HepG2 (cell line): ENCODE measurements around the gene VENTX. TPM values are rescaled to one million over a fixed set of nuclear protein-coding genes. Genes with fewer than 3 reads are reported as not detected.
A peak's percentile ranks its signal among the peaks of the same experiment; 100 is the strongest.

ENCODE experiments used
- DNMT3B ChIP-seq: conservative IDR thresholded peaks from 2 replicates; pipeline ENCODE4 v1.6.1; 2016; ENCODE audit warnings: missing biosample characterization, control low read depth
- GABPA ChIP-seq, 2 experiments: IDR thresholded peaks; 2 replicates each; pipeline ENCODE4 v1.6.1; 2011 to 2016; ENCODE audit warnings: low read depth in 2 of 2, low read length in 1 of 2, missing biosample characterization in 1 of 2, missing genetic modification characterization in 1 of 2
- GABPB1 ChIP-seq: IDR thresholded peaks from 2 replicates; pipeline ENCODE4 v1.6.1; 2016; ENCODE audit warnings: mild to moderate bottlenecking, missing genetic modification reagents, moderate library complexity, missing compliant biosample characterization
- KLF13 ChIP-seq: sonication (generic); formaldehyde crosslinking; IDR thresholded peaks from 2 replicates; pipeline ENCODE4 v1.4.0; 2020; ENCODE audit warnings: mild to moderate bottlenecking, missing genetic modification reagents
- MAZ ChIP-seq, 2 experiments: sonication (generic) in 1 of 2; formaldehyde crosslinking in 1 of 2; IDR thresholded peaks; 2 replicates each; pipeline versions ENCODE4 v1.5.0 to v1.6.1; 2012 to 2020; ENCODE audit warnings: low read depth in 2 of 2, mild to moderate bottlenecking in 2 of 2, borderline replicate concordance in 1 of 2, improper control_type of control experiment in 1 of 2, low read length in 1 of 2, missing genetic modification reagents in 1 of 2, moderate library complexity in 1 of 2
- NFRKB ChIP-seq: fragments of 450-650 bp; IDR thresholded peaks from 2 replicates; pipeline ENCODE4 v1.6.1; 2017
- PHF20 ChIP-seq: sonication (generic); formaldehyde crosslinking; IDR thresholded peaks from 2 replicates; pipeline ENCODE4 v1.5.0; 2020; ENCODE audit warnings: mild to moderate bottlenecking, missing genetic modification reagents
- PHF5A ChIP-seq: IDR thresholded peaks from one replicate; pipeline ENCODE4 v1.6.1; 2018; ENCODE audit warnings: low read depth, missing genetic modification reagents; ENCODE audit not compliant: unreplicated experiment
- SALL2 ChIP-seq: sonication (generic); formaldehyde crosslinking; IDR thresholded peaks from 2 replicates; pipeline ENCODE4 v1.8.1; 2023; ENCODE audit warnings: mild to moderate bottlenecking, missing genetic modification reagents, inconsistent platforms
- SOX5 ChIP-seq: IDR thresholded peaks from 2 replicates; pipeline ENCODE4 v1.6.1; 2016; ENCODE audit warnings: borderline replicate concordance
- TEAD2 ChIP-seq: sonication (generic); formaldehyde crosslinking; IDR thresholded peaks from 2 replicates; pipeline ENCODE4 v1.9.0; 2021; ENCODE audit warnings: missing genetic modification reagents
- ZBTB7B ChIP-seq: sonication (generic); formaldehyde crosslinking; IDR thresholded peaks from 2 replicates; pipeline ENCODE4 v1.4.0; 2020; ENCODE audit warnings: missing genetic modification reagents
- ZNF124 ChIP-seq: sonication (generic); formaldehyde crosslinking; IDR thresholded peaks from 2 replicates; pipeline ENCODE4 v1.4.0; 2020; ENCODE audit warnings: missing genetic modification reagents
- ZNF550 ChIP-seq: sonication (generic); formaldehyde crosslinking; IDR thresholded peaks from 2 replicates; pipeline ENCODE4 v1.4.0; 2020; ENCODE audit warnings: mild to moderate bottlenecking, missing genetic modification reagents, borderline replicate concordance
- ZNF777 ChIP-seq: sonication (generic); formaldehyde crosslinking; IDR thresholded peaks from 2 replicates; pipeline ENCODE4 v1.4.0; 2020; ENCODE audit warnings: missing genetic modification reagents
- ZSCAN25 ChIP-seq: sonication (generic); formaldehyde crosslinking; IDR thresholded peaks from 2 replicates; pipeline ENCODE4 v1.8.0; 2022; ENCODE audit warnings: mild to moderate bottlenecking, missing genetic modification reagents
- ZSCAN5A ChIP-seq: sonication (generic); formaldehyde crosslinking; IDR thresholded peaks from 2 replicates; pipeline ENCODE4 v1.8.0; 2022; ENCODE audit warnings: mild to moderate bottlenecking, missing genetic modification reagents, borderline replicate concordance
- ZZZ3 ChIP-seq: sonication (generic); formaldehyde crosslinking; IDR thresholded peaks from 2 replicates; pipeline ENCODE4 v1.4.0; 2020; ENCODE audit warnings: missing genetic modification reagents, mild to moderate bottlenecking, borderline replicate concordance
- polyA plus RNA-seq, 8 experiments: library from polyadenylated mRNA; depleted of rRNA in 3 of 8; stranded (reverse) in 7 of 8; unstranded in 1 of 8; fragments of >200 nt; fragmentation: Illumina TruSeq in 4 of 8; extraction: Trizol in 4 of 8; gene quantifications; 2 replicates each; pipeline versions ENCODE4 v1.2.1 to v1.2.3, GENCODE V29; 2011 to 2016; ENCODE audit warnings: low read depth in 4 of 8, missing spikeins in 1 of 8, mixed read lengths in 1 of 8; ENCODE audit not compliant: insufficient read depth in 1 of 8
- total RNA-seq, 5 experiments: library from RNA; depleted of rRNA; stranded (reverse); fragments of >200 nt; fragmentation: Illumina TruSeq; extraction: Trizol; gene quantifications; 2 replicates each; pipeline ENCODE4 v1.2.3, GENCODE V29; 2016; ENCODE audit warnings: low read depth in 1 of 5
- TF ChIP-seq, protein P1 (sequence below): IDR thresholded peaks from 2 replicates; pipeline ENCODE4 v1.6.1; 2016; ENCODE audit warnings: missing compliant biosample characterization, missing genetic modification reagents, borderline replicate concordance
- TF ChIP-seq, protein P2 (sequence below): sonication (generic); formaldehyde crosslinking; IDR thresholded peaks from 2 replicates; pipeline ENCODE4 v1.4.0; 2020; ENCODE audit warnings: missing genetic modification reagents
- TF ChIP-seq, protein P3 (sequence below): sonication (generic); formaldehyde crosslinking; conservative IDR thresholded peaks from 2 replicates; pipeline ENCODE4 v1.8.0; 2022; ENCODE audit warnings: mild to moderate bottlenecking, moderate library complexity, missing genetic modification reagents

VENTX gene
- total and polyA plus RNA-seq, 2 of the 13 experiments (the other 11 are each of a cell fraction or from before 2014, with no cell fraction given) = not detected

DNA sequence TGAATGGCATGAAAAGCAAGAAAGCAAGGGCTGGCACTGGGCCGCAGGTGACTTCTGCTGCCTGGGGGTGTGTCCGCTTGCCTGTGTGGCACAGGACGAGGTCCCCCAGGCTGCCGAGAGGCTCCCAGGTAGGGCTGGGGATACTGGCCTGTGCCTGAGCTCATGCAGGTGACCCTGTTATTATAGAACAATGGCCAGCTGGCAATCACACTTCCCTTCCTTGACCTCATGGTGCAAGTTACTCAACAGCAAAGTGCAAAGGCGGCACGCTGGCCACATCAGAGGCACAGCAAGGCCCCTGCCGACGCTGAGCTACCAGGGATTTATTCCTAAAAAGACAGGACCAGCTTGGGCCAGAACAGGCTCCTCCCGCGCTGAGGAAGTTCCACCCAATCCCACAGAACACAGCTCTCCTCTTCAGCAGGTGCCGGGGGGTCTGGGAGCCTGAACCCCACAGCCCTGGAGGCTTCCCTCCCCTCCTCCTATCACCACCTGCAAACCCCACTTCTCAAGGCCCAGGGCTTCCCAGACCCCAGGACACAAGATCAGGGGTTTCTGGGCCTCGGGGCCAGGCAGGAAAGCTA, 40.4 kb downstream of the VENTX start (continued):
- TF ChIP-seq ZZZ3 (CRISPR knock-in tag) (no peak), SOX5 (CRISPR knock-in tag) (peak; percentile 97), ZBTB7B (CRISPR knock-in tag) (0 out of 2 replicates have a peak, but pooled peaks have one; percentile 19), PHF5A (no peak), ZNF777 (CRISPR knock-in tag) (no peak), KLF13 (CRISPR knock-in tag) (no peak), DNMT3B (no peak), ZSCAN5A (no peak), PHF20 (CRISPR knock-in tag) (no peak), SALL2 (no peak), ZNF124 (CRISPR knock-in tag) (no peak), NFRKB (no peak), GABPA (IDR thresholded peaks at IDR 0.05; ENCODE audit: low read depth, low read length) (no peak), GABPA (CRISPR knock-in tag; IDR thresholded peaks at IDR 0.05; ENCODE audit: low read depth) (no peak), GABPB1 (CRISPR knock-in tag) (no peak), ZSCAN25 (no peak), MAZ (IDR thresholded peaks at IDR 0.05; ENCODE audit: borderline replicate concordance, low read depth, low read length) (no peak), MAZ (CRISPR knock-in tag; IDR thresholded peaks at IDR 0.05; ENCODE audit: low read depth) (0 out of 2 replicates have a peak, but pooled peaks have one; percentile 46), ZNF550 (CRISPR knock-in tag) (no peak), TEAD2 (no peak)
- TF ChIP-seq, protein P1, sequence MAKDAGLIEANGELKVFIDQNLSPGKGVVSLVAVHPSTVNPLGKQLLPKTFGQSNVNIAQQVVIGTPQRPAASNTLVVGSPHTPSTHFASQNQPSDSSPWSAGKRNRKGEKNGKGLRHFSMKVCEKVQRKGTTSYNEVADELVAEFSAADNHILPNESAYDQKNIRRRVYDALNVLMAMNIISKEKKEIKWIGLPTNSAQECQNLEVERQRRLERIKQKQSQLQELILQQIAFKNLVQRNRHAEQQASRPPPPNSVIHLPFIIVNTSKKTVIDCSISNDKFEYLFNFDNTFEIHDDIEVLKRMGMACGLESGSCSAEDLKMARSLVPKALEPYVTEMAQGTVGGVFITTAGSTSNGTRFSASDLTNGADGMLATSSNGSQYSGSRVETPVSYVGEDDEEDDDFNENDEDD (CRISPR knock-in tag) = peak; percentile 56; the same call in 1 of the 2 replicates
- TF ChIP-seq, protein P2, sequence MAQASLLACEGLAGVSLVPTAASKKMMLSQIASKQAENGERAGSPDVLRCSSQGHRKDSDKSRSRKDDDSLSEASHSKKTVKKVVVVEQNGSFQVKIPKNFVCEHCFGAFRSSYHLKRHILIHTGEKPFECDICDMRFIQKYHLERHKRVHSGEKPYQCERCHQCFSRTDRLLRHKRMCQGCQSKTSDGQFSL (CRISPR knock-in tag) = no peak
- TF ChIP-seq, protein P3, sequence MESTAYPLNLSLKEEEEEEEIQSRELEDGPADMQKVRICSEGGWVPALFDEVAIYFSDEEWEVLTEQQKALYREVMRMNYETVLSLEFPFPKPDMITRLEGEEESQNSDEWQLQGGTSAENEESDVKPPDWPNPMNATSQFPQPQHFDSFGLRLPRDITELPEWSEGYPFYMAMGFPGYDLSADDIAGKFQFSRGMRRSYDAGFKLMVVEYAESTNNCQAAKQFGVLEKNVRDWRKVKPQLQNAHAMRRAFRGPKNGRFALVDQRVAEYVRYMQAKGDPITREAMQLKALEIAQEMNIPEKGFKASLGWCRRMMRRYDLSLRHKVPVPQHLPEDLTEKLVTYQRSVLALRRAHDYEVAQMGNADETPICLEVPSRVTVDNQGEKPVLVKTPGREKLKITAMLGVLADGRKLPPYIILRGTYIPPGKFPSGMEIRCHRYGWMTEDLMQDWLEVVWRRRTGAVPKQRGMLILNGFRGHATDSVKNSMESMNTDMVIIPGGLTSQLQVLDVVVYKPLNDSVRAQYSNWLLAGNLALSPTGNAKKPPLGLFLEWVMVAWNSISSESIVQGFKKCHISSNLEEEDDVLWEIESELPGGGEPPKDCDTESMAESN (CRISPR knock-in tag) = no peak
